Esophagus muscularis mucosa (tissue), 4 donors: ENCODE measurements around the gene PSMA8. TPM values are rescaled to one million over a fixed set of nuclear protein-coding genes. Genes with fewer than 3 reads are reported as not detected.

Source experiments
- DNase-seq: peaks from one replicate; pipeline ENCODE4 v3.0.0-alpha.2; 2017; ENCODE audit errors: extremely low spot score
- H3K27ac ChIP-seq, 4 donors: fragments of 200-600 bp; sonication (generic); replicated peaks in 1 of 4; 1 replicate in 3 of 4; 2 replicates in 1 of 4; pipeline ENCODE4 v1.5.1; 2016 to 2019; ENCODE audit warnings: mild to moderate bottlenecking in 1 of 4
- H3K27me3 ChIP-seq, 4 donors: fragments of 200-600 bp; sonication (generic); one replicate each; pipeline versions ENCODE4 v1.5.1 to v1.6.0; 2016 to 2019
- H3K36me3 ChIP-seq, 4 donors: fragments of 200-600 bp; sonication (generic); one replicate each; pipeline ENCODE4 v1.5.1; 2016 to 2019
- H3K4me1 ChIP-seq, 4 donors: fragments of 200-600 bp; sonication (generic); one replicate each; pipeline ENCODE4 v1.5.1; 2016 to 2019
- H3K4me3 ChIP-seq, 4 donors: fragments of 200-600 bp; sonication (generic); 1 replicate in 2 of 4; 2 replicates in 2 of 4; pipeline ENCODE4 v1.5.1; 2016 to 2019; ENCODE audit warnings: mild to moderate bottlenecking in 4 of 4, moderate library complexity in 1 of 4
- H3K9me3 ChIP-seq, 4 donors: fragments of 200-600 bp; sonication (generic); 1 replicate in 3 of 4; 2 replicates in 1 of 4; pipeline ENCODE4 v1.5.1; 2016 to 2019
- CTCF ChIP-seq, 3 experiments: fragments of 200-600 bp in 2 of 3; fragments of 450-650 bp in 1 of 3; sonication (generic) in 2 of 3; IDR thresholded peaks; one replicate each; pipeline ENCODE4 v1.5.1; 2017 to 2019; ENCODE audit warnings: antibody characterized with exemption in 3 of 3, mild to moderate bottlenecking in 2 of 3, moderate library complexity in 1 of 3
- EP300 ChIP-seq: sonication (generic); formaldehyde crosslinking; IDR thresholded peaks from one replicate; pipeline ENCODE4 v1.6.1; 2017; ENCODE audit warnings: antibody characterized with exemption
- POLR2A ChIP-seq: fragments of 450-650 bp; IDR thresholded peaks from one replicate; pipeline ENCODE4 v1.6.1; 2017; ENCODE audit warnings: antibody characterized with exemption, moderate library complexity, mild to moderate bottlenecking, low read depth
- POLR2AphosphoS5 ChIP-seq, 2 donors: sonication (generic); formaldehyde crosslinking; IDR thresholded peaks; one replicate each; pipeline ENCODE4 v1.6.1; 2017; ENCODE audit warnings: antibody characterized with exemption in 2 of 2
- WGBS: methylation state at CpG from one replicate; pipeline ENCODE4 v1.1.5; 2018; 5-methylcytosine and 5-hydroxymethylcytosine counted together
- intact Hi-C: fragments of 100-400 bp; cut with DNase I; formaldehyde crosslinking; loops from one replicate; pipeline ENCODE4 v1.15.1; 2023
- total RNA-seq, 4 donors: library from RNA; depleted of rRNA; stranded (reverse); fragments of >200 nt; gene quantifications; one replicate each; pipeline versions ENCODE4 v1.1.0 to v1.2.1, GENCODE V29; 2016

PSMA8 gene
- total RNA-seq, 4 donors from 2014 or later: not detected

- intact Hi-C loops: no loop called here
- H3K4me1 ChIP-seq: no peaks in the 10 kb centered on the region
- no peak overlapping the region for H3K27ac ChIP-seq
- H3K4me3 ChIP-seq: no peak overlapping the region
- DNase-seq: no peak
- 84% methylated on average over 1 of the region's 1 CpG for WGBS
- TF ChIP-seq CTCF (IDR thresholded peaks at IDR 0.05) (no peak), EP300 (no peak), POLR2AphosphoS5 (IDR thresholded peaks at IDR 0.05) (no peak), POLR2A (no peak)
- H3K27me3 ChIP-seq: no peaks in the 10 kb centered on the region
- no peaks in the 10 kb centered on the region for H3K36me3 ChIP-seq
- H3K9me3 ChIP-seq: no peaks in the 10 kb centered on the region
Observed at GRCh38 chr18:26205318-26205717, 71.6 kb downstream of the PSMA8 start.

GRCh38 chr18:26206488-26206887, 72.8 kb downstream of the PSMA8 start:
- no peaks in the 10 kb centered on the region for H3K4me1 ChIP-seq
- no peaks in the 10 kb centered on the region for H3K9me3 ChIP-seq
- 94% methylated on average over 2 of the region's 2 CpGs for WGBS
- H3K4me3 ChIP-seq: no peak overlapping the region
- no peak overlapping the region for H3K27ac ChIP-seq
- no peaks in the 10 kb centered on the region for H3K27me3 ChIP-seq
- intact Hi-C loops: no loop called here
- TF ChIP-seq EP300 (no peak), POLR2AphosphoS5 (IDR thresholded peaks at IDR 0.05) (no peak), POLR2A (no peak), CTCF (IDR thresholded peaks at IDR 0.05) (no peak)
- DNase-seq: no peak
- H3K36me3 ChIP-seq: no peaks in the 10 kb centered on the region

GRCh38 chr18:26207937-26208336, 74.3 kb downstream of the PSMA8 start:
- intact Hi-C loops: no loop called here
- Histone ChIP-seq H3K4me3 (no peak overlapping the region), H3K9me3 (no peaks in the 10 kb centered on the region), H3K36me3 (no peaks in the 10 kb centered on the region), H3K27me3 (no peaks in the 10 kb centered on the region), H3K27ac (no peak overlapping the region), H3K4me1 (no peaks in the 10 kb centered on the region)
- no peak for TF ChIP-seq POLR2AphosphoS5 (IDR thresholded peaks at IDR 0.05)
- no peak for TF ChIP-seq EP300
- TF ChIP-seq CTCF (IDR thresholded peaks at IDR 0.05): no peak
- TF ChIP-seq POLR2A: no peak
- WGBS: 83% methylated on average over 3 of the region's 3 CpGs
- no peak for DNase-seq

GRCh38 chr18:26208977-26209376, 75.3 kb downstream of the PSMA8 start:
- Histone ChIP-seq H3K4me1 (no peaks in the 10 kb centered on the region), H3K27me3 (no peaks in the 10 kb centered on the region), H3K9me3 (no peaks in the 10 kb centered on the region), H3K36me3 (no peaks in the 10 kb centered on the region), H3K4me3 (no peak overlapping the region), H3K27ac (no peak overlapping the region)
- intact Hi-C loops: no loop called here
- DNase-seq: no peak
- TF ChIP-seq EP300: no peak
- no peak for TF ChIP-seq POLR2A
- TF ChIP-seq POLR2AphosphoS5 (IDR thresholded peaks at IDR 0.05): no peak
- TF ChIP-seq CTCF (IDR thresholded peaks at IDR 0.05): no peak
- WGBS: 84% methylated on average over 2 of the region's 2 CpGs

GRCh38 chr18:26210147-26210546, 76.5 kb downstream of the PSMA8 start:
- WGBS: 88% methylated on average over 4 of the region's 4 CpGs
- Histone ChIP-seq H3K36me3 (no peaks in the 10 kb centered on the region), H3K4me1 (no peaks in the 10 kb centered on the region), H3K27ac (no peak overlapping the region), H3K27me3 (no peaks in the 10 kb centered on the region), H3K9me3 (no peaks in the 10 kb centered on the region), H3K4me3 (no peak overlapping the region)
- no peak for TF ChIP-seq POLR2A
- TF ChIP-seq CTCF (IDR thresholded peaks at IDR 0.05): no peak
- no peak for TF ChIP-seq EP300
- no peak for TF ChIP-seq POLR2AphosphoS5 (IDR thresholded peaks at IDR 0.05)
- intact Hi-C loops: no loop called here
- DNase-seq: no peak
